Stimulated activated CD4-positive, alpha-beta T cell treated with anti-CD3 and anti-CD28 coated beads, TNF-alpha, amount 100 ng/mL, for 24 hours (primary cell): ENCODE results near the gene MPHOSPH9.
"Not testable (repeated sequence)": the region's sequence is repeated elsewhere in the genome, so short reads cannot be mapped to it uniquely, and the experiment has no call there.

Experiments used
- DNase-seq, 3 experiments: peaks; one replicate each; pipeline ENCODE4 v3.0.0-alpha.2; 2020; ENCODE audit warnings: low read depth in 3 of 3

The MPHOSPH9 gene

GRCh38 chr12:123225443-123225842 is 7.5 kb downstream of the MPHOSPH9 start:
- DNase-seq, result no peak

GRCh38 chr12:123223241-123223668 is 9.7 kb downstream of the MPHOSPH9 start:
- DNase-seq, result peak; percentile 14 to 59 (median 36)

- DNase-seq, result not testable (repeated sequence)
These were observed 25.1 kb downstream of the MPHOSPH9 start for GRCh38 chr12:123207815-123208214.

- DNase-seq, result not testable (repeated sequence)
These were observed 26.1 kb downstream of the MPHOSPH9 start for GRCh38 chr12:123206794-123207193.

- no peak for DNase-seq
These were observed 32.5 kb downstream of the MPHOSPH9 start for GRCh38 chr12:123200414-123200813.

GRCh38 chr12:123199936-123200335 is 33.0 kb downstream of the MPHOSPH9 start:
- no peak for DNase-seq

GRCh38 chr12:123187637-123188036 is 45.3 kb downstream of the MPHOSPH9 start:
- DNase-seq, result no peak

GRCh38 chr12:123180171-123180570 is 52.8 kb downstream of the MPHOSPH9 start:
- DNase-seq, result no peak

- no peak for DNase-seq
These were observed 61.0 kb downstream of the MPHOSPH9 start for GRCh38 chr12:123171967-123172366.

- no peak for DNase-seq
These were observed 65.6 kb downstream of the MPHOSPH9 start for GRCh38 chr12:123167329-123167728.

GRCh38 chr12:123165537-123165936 is 67.4 kb downstream of the MPHOSPH9 start:
- no peak for DNase-seq

- no peak for DNase-seq
These were observed 68.2 kb downstream of the MPHOSPH9 start for GRCh38 chr12:123164710-123165261.

- no peak for DNase-seq
These were observed 68.7 kb downstream of the MPHOSPH9 start for GRCh38 chr12:123164222-123164621.

GRCh38 chr12:123163227-123163626 is 69.7 kb downstream of the MPHOSPH9 start:
- no peak for DNase-seq

- no peak for DNase-seq
These were observed 72.0 kb downstream of the MPHOSPH9 start for GRCh38 chr12:123160801-123161487.

- DNase-seq, result no peak
These were observed 79.0 kb downstream of the MPHOSPH9 start for GRCh38 chr12:123153906-123154305.

GRCh38 chr12:123152833-123153232 is 80.1 kb downstream of the MPHOSPH9 start:
- DNase-seq, result no peak

GRCh38 chr12:123151457-123152454 is 81.2 kb downstream of the MPHOSPH9 start:
- no peak for DNase-seq

GRCh38 chr12:123150744-123151456 is 82.0 kb downstream of the MPHOSPH9 start, which contains the start of gene PITPNM2:
Gene PITPNM2, minus strand, starts transcription at chr12:123151090. Its CDS starts 116,500 bp downstream, at chr12:123034590.
- DNase-seq, result peak in 2 of 3 experiments; percentile 32 to 59

GRCh38 chr12:123150275-123150743 is 82.6 kb downstream of the MPHOSPH9 start:
- DNase-seq, result peak in 1 of 3 experiments; percentile 38
